HG02610 (cell line): Measurements from ENCODE around the gene CYBC1.
"Not testable (repeated sequence)": the region's sequence is repeated elsewhere in the genome, so short reads cannot be mapped to it uniquely, and the experiment has no call there.

Experiments
- ATAC-seq: cut with Tn5 transposase; IDR thresholded peaks from one replicate; pipeline ENCODE4 v1.9.1; 2021; ENCODE audit warnings: mild to moderate bottlenecking, moderate library complexity; ENCODE audit not compliant: unreplicated experiment

CYBC1 gene

GRCh38 chr17:82435601-82436583 lies 14.7 kb downstream of the CYBC1 start:
- ATAC-seq, result no peak

GRCh38 chr17:82435103-82435502 lies 15.4 kb downstream of the CYBC1 start:
- no peak for ATAC-seq

- no peak for ATAC-seq
Measured at GRCh38 chr17:82434216-82434565, 16.4 kb downstream of the CYBC1 start.

GRCh38 chr17:82433560-82434215 lies 16.9 kb downstream of the CYBC1 start:
- no peak for ATAC-seq

- ATAC-seq, result no peak
Measured at GRCh38 chr17:82432017-82432416, 18.5 kb downstream of the CYBC1 start.

GRCh38 chr17:82429824-82430223 lies 20.7 kb downstream of the CYBC1 start:
- ATAC-seq, result no peak

GRCh38 chr17:82428546-82428945 lies 22.0 kb downstream of the CYBC1 start:
- ATAC-seq, result no peak

- ATAC-seq, result no peak
Measured at GRCh38 chr17:82424863-82425159, 25.7 kb downstream of the CYBC1 start.

- no peak for ATAC-seq
Measured at GRCh38 chr17:82424001-82424862, 26.3 kb downstream of the CYBC1 start.

- ATAC-seq, result no peak
Measured at GRCh38 chr17:82419540-82419939, 31.0 kb downstream of the CYBC1 start.

- peak; percentile 79 for ATAC-seq
Measured at GRCh38 chr17:82418001-82418986, 32.3 kb downstream of the CYBC1 start, which contains the start of the genes HEXD and OGFOD3. Gene HEXD, plus strand, starts transcription at chr17:82418347. Its CDS starts 1,453 bp downstream, at chr17:82419800. Gene OGFOD3, minus strand, starts transcription at chr17:82418586. Its CDS starts 101 bp downstream, at chr17:82418485.

- ATAC-seq, result no peak
Measured at GRCh38 chr17:82416771-82417170, 33.8 kb downstream of the CYBC1 start.

- no peak for ATAC-seq
Measured at GRCh38 chr17:82416264-82416663, 34.3 kb downstream of the CYBC1 start.

GRCh38 chr17:82415786-82416185 lies 34.8 kb downstream of the CYBC1 start:
- ATAC-seq, result no peak

- ATAC-seq, result no peak
Measured at GRCh38 chr17:82415336-82415735, 35.2 kb downstream of the CYBC1 start.

- no peak for ATAC-seq
Measured at GRCh38 chr17:82414548-82415281, 35.8 kb downstream of the CYBC1 start.

- ATAC-seq, result no peak
Measured at GRCh38 chr17:82412535-82413520, 37.7 kb downstream of the CYBC1 start.

GRCh38 chr17:82412081-82412480 lies 38.5 kb downstream of the CYBC1 start:
- ATAC-seq, result not testable (repeated sequence)
